ENCODE measurements around the gene NAGA.
"Not testable (repeated sequence)": the region's sequence is repeated elsewhere in the genome, so short reads cannot be mapped to it uniquely, and the experiment has no call there.

The NAGA gene

DNA sequence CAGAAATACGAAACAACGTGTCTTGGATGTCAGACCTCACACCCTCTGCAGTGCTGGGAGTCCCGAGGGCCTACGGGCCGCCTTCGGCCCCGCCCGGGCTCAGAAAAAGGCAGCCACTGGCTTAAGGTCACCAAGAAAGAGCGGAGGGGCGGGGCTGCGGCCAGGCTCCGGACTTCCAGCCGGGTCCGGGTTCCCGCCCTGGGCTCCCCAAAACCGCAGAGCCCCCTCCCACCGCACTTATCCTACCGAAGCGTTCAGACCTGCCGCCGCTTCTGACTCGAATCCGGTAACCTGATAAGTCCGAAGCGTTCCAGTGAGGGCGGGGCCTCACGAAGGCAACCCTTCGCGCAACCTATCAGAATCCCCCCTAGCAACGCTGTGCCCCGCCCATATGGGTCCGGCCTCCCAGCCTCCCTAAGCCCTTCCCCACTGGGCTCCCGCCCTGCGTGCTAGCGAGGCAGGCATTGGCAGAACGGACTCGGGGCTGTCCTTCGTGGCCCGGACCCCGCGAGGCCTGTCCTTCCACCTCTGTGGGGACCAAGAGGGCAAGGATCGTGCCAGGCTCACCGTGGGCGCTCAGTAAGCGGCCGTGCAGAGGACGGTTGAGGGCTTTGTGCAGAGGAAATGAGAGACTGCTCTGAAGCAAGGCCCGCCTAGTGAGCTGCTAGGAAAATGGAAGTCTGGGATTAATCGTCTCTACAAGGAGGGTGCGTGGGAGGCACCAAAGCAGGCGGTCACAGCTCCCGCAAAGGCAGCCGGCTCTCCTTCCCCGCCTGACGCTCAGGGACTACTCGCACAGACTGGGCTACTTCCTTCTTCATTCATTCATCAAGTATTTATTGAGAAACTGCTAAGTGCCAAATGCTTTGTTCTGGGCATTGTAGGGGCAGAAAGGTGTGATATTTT is at the start of gene NAGA:
Gene NAGA (minus strand): TSS at position 296 of the 906 bp plus-strand sequence. CDS start 515 bp downstream, outside the sequence.
- peak; percentile 73 to 87 for DNase-seq (ENCODE audit: low read depth in 2 of 2)

DNA sequence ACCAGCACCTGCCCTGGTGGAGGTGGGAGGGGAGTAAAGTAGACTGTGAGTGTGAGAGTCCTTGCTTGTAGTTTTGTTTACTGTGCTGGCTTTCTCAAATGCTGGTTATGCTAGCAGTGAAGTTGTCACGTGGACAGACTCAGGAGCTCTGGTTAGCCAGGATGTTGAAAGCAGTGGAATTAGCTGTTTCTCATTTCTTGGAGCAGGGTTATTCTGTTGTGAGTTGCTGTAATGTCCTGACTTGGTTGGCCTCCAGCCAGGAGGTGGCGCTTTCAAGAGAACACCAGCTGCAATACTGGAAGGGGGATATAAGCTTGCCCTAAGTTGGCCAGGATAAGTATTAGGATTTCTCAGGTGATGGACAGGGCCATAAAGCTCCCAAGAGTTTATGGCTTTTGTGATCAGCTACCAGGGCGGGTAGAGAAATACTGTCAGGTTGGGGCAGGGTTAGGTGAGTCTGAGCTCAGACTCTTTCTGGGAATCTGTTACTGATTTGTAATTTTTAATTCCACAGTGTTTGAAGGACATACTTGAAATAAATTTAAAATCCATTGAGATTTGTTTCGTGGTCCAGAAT is 46.3 kb upstream of the NAGA start:
- no peak for DNase-seq (ENCODE audit: low read depth in 2 of 2)

DNA sequence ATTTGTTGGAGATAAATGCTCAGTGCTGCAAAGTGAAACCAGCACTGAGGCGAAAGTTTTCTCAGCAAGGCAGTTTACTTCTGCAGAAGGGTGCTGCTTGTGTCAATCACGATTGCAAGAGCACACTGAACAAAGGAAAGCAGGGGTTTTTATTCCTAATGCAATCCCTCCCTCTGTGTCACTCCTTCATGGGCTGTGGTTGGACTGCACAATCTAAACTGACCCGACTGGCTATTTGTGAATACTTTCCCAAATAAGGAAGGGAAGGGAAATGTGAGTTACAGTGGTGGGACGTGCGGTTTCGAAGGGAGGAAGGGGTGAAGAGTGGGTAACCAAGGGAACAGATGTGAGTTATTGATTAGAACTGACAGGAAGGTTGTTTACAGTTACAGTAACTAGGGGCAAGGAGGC is 44.8 kb upstream of the NAGA start:
- not testable (repeated sequence) for DNase-seq (ENCODE audit: low read depth in 2 of 2)

DNA sequence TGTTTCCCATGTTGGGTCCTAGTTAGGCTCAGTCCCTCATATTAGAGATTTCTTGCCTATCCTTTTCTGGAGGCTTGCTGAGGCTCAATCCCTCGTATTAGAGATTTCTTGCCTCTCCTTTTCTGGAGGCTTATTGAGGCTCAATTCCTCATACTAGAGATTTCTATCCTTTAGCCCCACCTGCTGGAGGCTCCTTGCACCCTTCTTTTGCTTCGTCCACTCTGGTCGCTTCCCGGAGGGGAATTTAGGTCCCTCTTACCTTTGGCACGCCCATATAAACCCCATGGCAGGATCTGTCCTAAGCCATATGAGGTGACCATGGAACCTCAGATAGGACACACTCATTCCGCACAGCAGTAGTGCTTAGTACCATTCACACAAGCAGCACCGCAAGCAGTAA is 44.1 kb upstream of the NAGA start:
- DNase-seq (ENCODE audit: low read depth in 2 of 2), result no peak

DNA sequence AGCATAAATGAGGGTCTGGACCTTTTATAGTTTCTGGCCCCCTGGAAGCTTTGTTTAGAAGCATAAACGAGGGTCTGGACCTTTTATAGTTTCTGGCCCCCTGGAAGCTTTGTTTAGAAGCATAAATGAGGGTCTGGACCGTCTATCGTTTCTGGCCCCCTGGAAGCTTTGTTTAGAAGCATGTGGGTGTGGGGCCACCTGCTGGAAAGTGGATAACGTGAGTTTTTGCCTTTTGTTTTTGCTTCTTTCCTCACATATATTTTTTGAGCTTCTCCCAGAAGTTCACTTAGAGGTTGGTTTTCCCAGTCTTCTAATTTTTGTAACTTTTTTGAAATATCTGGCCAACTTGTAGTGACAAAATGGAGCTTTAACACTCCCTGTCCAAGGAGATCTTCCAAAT is 42.2 kb upstream of the NAGA start:
- not testable (repeated sequence) for DNase-seq (ENCODE audit: low read depth in 2 of 2)

DNA sequence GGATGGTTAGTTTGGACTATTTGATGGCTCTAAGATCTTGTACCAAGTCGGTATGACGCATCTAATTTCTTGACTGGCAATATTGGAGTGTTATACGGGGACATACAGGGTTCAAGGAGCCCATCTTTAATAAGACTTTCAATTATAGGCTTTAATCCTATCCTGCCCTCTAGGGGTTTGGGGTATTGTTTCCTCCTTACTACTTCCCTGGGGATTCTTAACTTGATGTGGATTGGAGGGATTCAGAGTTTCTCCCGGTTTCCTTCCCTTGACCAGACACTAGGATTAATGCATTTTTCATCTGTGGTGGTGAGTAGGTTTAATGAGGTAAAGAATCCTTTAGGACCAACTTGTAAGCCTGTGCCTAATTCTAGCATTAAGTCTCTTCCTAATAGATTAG is 41.2 kb upstream of the NAGA start:
- DNase-seq (ENCODE audit: low read depth in 2 of 2), result no peak

DNA sequence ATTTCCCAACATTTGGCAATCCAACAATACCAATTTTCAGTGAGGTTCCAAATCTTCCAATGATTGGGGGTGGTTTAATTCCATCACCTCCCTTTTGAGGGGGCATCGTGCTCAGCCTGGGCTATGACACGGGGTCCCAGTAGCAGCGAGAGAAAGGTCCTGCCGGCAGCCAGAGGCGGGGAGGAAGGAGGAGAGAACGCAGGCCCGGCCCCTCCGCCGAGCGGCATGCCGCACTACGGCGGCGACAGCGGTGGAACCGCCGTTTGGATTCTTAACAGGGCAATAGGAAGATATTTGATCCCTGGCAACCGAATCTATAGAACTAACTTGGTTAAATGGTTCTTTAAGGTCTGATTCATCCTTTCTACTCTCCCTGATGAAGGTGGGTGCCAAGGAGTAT is 38.2 kb upstream of the NAGA start:
- no peak for DNase-seq (ENCODE audit: low read depth in 2 of 2)

DNA sequence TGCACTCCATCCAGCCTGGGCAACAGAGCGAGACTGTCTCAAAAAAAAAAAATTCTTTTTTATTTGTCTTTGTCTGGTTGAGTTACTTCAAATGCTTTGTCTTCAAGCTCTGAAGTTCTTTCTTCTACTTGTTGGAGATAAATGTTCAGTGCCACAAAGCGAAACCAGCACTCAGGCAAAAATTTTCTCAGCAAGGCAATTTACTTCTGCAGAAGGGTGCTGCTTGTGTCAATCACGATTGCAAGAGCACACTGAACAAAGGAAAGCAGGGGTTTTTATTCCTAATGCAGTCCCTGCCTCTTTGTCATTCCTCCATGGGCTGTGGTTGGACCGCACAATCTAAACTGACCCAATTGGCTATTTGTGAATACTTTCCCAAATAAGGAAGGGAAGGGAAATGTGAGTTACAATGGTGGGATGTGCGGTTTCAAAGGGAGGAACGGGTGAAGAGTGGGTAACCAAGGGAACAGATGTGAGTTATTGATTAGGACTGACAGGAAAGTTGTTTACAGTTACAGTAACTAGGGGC is 33.8 kb upstream of the NAGA start:
- not testable (repeated sequence) for DNase-seq (ENCODE audit: low read depth in 2 of 2)

DNA sequence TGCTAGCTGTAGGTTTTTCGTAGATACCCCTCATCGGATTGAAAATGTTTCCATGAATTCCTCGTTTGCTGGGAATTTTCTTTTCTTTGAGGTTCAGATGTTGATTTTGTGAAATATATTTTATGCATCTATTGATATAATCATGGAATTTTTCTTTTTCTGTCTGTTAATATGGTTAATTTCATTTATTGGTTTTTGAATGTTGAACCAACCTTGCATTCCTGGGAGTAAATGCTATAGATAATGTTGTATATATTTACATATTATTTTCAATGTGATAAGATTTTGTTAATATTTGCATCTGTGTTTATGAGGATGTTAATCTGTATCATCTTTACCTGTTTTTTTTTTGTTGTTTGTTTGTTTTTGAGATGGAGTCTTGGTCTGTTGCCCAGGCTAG is 30.6 kb upstream of the NAGA start:
- no peak for DNase-seq (ENCODE audit: low read depth in 2 of 2)

DNA sequence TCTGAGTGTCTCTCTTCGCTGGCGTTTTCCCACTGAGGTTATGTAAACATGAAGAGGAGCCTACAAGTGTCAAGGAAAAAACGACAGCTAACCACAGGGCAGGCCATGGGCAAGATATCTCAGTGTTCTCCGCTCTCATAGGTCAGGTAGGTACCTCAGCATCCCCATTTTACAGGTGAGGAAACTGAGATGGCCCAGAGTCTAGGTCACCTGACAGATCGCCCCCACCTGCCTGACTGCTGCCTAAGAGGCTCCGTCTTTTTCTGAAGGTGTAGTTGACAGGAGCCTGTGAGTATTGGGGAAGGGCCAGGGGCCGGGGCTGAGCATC is 20.8 kb upstream of the NAGA start:
- no peak for DNase-seq (ENCODE audit: low read depth in 2 of 2)

DNA sequence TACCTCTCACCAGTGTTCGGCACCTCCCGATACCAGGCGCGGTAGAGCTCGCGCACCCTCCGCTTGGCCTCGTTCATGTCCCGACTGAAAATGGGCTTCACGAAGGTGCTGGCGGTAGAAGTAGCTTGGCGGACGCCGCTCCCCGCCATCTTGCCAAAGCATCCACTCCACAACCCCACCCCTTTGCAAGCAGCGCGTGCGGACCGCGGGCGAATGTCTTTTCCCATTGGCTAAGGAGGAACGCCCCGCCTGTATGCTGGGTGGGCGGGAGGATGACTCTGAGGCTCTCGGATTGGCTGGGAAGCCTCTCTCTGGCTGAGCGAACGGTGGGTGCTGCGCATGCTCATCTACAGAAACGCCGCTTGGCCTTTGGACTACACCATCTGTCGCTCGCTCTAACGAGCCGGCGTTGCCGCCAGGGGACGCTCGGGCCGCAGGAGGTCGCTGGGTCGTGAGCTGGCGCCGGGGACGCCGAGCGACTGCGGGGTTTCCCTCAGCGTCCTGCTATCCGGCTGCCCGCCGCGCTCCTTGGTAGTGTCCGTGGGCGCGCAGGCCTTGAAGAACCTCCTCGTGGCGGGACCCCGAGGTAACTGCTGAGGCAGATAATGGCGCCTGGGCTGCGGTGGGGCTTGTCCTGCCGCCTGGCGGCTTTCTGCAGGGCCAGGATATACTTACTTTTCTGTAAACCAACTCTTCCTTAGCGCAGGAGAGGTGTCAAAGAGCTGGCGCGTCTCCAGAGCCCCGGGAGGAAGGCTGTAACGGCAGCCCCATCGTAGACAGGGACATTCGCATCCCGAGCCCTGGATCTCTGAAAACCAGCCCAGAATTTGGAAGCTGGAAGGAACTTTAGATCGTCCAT is 20.2 kb upstream of the NAGA start, which contains the start of gene NDUFA6:
Gene NDUFA6 (minus strand): TSS at position 177 of the 859 bp plus-strand sequence. CDS start 28 bp downstream, at position 149.
- DNase-seq (ENCODE audit: low read depth in 2 of 2), result peak; percentile 94 to 96

DNA sequence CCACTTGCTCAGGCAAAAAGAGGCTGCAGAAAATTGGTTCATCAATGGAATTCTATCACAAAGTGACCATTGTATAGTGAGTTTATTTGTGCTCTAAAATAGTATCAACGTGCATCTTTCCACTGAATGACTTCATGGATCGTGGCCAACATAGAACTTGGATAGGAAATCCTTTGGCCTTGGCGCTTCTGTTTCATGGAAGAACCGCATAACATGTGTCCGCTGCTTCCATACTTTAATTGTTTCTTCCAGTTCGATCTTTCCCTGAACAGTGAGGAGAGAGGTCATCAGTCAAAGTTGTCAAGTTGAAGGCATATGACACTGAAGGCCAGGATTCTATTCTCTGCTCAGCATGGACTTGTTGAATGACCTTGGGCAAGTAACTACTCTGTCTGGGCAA is 15.4 kb upstream of the NAGA start:
- DNase-seq (ENCODE audit: low read depth in 2 of 2), result no peak

DNA sequence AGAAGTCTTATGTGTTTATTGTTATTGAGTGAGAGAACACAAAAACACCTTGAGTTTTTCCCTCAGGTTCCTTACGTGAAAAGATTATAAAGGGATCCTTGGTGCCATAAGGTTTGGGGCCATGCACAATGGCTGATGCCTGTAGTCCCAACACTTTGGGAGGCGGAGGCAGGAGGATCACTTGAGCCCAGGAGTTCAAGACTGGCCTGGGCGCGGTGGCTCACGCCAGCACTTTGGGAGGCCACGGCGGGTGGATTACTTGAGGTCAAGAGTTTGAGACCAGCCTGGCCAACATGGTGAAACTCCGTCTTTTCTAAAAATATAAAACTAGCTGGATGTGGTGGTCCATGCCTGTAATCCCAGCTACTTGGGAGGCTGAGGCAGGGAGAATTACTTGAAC is 14.3 kb upstream of the NAGA start:
- no peak for DNase-seq (ENCODE audit: low read depth in 2 of 2)

DNA sequence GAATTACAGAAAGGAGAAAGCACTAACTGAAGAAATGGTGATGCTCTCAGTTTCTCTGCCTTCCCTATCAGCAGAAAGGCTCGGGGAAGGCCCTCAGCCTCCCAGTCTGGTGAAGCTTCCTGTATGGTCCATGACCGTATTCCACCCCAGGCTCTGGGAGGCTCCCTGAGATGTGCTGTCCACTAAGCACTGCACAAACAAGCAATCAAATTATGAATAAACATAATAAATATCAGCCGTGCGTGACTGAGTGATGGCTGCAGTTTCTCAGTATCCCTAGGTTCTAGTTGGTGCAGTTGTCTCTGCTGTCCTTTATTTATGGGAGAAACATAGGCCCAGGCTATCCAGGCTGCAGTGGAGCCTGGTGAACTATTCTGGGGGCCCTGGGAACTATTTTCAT is 12.5 kb upstream of the NAGA start:
- DNase-seq (ENCODE audit: low read depth in 2 of 2), result no peak

DNA sequence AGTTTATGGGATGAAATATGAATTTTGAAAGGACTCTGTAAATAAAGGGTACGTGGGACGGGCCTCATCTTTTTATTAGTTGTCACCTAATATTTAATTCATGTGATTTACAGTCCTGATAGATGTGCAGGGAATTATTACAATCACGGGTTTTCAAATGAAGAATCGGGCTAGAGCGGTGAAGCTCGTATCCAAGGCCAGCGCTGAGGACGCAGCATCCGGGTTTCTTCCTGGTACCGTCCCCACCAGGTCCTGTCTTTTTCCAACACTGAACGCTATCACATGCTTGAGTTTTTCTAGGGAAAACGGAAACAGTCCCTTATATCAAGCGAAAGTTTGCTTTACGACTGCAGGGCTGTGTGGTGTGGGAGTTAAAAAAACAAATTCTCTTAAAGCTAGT is 9.7 kb upstream of the NAGA start:
- DNase-seq (ENCODE audit: low read depth in 2 of 2), result no peak

DNA sequence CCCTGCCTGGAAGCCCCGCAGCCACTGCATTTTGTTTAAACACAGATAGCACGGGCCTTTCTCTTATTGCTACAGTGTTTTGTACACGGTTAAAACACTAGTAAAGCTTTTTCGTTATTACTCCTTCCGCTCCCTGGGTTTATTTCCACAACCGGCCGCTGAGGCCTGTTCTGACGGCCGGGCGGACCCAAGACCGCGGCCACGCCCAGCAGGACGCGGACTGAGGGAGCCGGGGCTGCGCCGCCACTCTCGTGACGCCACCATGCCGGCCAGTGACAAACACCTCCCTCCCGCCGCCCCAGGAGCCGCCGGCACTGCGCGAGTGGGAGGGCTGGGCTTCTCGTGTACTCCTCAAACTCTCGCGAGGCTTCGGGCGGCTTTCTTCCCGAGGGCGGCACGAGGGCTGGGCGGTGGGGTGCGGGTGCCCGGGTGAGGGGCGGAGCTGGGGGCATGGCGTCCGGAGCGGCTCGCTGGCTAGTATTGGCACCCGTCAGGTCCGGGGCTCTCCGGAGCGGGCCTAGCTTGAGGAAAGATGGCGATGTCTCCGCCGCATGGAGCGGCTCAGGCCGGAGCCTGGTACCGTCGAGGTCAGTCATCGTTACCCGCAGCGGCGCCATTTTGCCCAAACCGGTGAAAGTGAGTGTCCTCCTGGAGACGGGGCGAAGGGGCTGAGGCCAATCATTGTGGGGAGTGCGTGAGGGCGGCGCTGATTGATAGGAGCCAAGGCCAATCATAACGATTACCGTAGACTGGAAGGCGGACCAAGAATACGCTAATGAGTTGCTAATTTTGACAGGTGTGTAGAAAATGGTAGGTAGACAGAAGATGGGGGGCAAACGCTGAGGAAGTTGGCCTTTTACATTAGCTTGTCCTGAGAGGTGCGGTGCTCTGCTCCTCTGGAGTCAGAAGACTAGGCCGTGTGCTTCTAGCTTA is 9.0 kb upstream of the NAGA start, which contains the start of gene SMDT1:
Gene SMDT1 (plus strand): TSS at position 382 of the 933 bp plus-strand sequence. CDS start 69 bp downstream, at position 451.
- peak; percentile 96 for DNase-seq (ENCODE audit: low read depth in 2 of 2)

DNA sequence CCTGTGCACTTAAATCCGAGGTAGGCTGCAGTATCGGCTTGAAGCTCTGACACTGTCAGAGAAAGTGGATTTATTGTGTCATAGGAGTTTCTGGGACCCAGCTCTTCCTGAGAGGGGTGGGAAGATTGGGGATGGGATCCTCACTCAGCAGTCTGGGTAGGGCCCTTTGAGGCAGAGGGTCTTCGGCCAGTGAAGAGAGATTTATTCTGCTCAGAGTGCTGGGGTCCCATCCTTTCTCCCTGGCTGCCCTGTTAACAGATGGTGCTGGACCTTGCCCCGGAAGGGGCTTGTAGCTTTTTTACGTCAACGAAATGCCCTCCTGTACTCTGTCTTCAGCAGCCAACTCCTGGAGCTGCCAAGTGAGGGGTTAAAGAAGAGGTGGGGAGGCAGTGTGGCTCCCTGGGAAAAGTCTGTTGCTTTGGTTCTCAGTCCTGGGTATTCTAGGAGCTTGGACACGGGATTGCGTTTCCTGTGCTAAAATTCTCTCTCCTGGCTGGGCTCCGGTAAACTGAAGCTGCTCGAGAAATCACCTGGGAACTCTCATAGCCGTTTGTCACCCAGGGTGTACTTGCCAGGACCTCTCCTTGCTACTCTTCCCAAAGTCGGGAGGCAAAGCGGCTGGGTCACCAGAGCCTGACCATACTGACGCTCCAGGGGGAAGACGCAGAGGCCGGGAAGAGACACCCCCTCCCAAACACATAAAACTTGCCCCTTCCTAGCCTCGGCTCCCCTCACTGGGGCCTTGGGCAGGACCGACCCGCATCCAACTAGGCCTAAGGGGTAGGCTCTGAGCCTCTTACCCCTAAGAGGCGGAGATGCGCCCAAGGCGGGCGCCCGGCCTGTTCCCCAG is 8.1 kb upstream of the NAGA start:
- no peak for DNase-seq (ENCODE audit: low read depth in 2 of 2)

DNA sequence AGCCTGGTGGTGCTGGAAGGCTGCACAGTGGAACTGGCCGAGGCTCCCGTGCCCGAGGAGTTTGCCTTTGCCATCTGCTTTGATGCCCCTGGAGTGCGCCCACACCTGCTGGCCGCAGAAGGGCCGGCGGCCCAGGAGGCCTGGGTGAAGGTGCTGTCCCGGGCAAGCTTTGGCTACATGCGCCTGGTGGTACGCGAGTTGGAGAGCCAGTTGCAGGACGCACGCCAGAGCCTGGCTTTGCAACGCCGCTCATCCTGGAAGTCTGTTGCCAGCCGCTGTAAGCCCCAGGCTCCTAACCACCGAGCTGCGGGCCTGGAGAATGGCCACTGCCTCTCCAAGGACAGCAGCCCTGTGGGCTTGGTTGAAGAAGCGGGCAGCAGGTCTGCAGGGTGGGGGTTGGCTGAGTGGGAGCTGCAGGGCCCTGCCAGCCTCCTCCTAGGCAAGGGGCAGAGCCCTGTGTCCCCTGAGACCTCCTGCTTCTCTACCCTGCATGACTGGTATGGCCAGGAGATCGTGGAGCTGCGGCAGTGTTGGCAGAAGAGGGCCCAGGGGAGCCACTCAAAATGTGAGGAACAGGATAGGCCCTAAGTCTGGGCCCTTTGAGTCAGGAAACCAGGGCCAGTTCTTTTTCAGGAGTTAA is 7.0 kb upstream of the NAGA start:
- no peak for DNase-seq (ENCODE audit: low read depth in 2 of 2)

DNA sequence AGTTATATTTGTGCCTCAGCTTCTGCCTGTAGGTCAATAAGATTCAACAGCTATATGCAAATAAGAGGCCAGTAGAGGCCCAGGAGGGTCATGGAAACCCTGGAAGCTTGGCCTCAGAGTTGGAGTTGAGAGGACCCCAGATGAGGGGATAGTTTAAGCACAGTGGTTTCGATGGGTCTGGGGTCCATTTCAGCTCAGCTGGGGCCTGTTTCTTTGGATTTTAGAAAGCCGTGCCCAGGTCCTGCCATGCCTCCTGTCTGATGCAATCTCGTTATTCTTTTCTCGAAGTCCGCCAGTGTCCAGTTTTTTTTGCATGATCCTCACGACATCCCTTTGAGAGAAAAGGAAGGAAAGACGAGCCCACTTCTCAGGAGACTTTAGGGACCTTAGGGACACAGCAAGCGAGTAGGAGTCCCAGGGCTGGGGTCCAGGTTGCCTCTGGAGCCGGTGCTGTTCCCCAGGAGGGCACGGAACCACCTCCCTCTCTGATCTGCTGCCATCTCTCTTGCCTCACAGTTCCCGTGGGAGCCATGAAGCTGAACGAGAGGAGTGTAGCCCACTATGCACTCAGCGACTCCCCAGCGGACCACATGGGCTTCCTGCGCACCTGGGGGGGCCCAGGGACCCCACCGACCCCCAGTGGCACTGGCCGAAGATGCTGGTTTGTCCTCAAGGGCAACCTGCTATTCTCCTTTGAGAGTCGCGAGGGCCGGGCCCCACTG is 6.3 kb upstream of the NAGA start:
- DNase-seq (ENCODE audit: low read depth in 2 of 2), result no peak
